HG03469 (cell line): Measurements from ENCODE around the gene MICAL2.

ENCODE experiments used
- ATAC-seq: cut with Tn5 transposase; IDR thresholded peaks from one replicate; pipeline ENCODE4 v1.9.1; 2021; ENCODE audit warnings: mild to moderate bottlenecking, moderate library complexity, moderate number of reproducible peaks; ENCODE audit not compliant: unreplicated experiment

Gene MICAL2

GRCh38 chr11:12263141-12263693, 152.8 kb downstream of the MICAL2 start:
- no peak for ATAC-seq

GRCh38 chr11:12264361-12264760, 154.0 kb downstream of the MICAL2 start:
- ATAC-seq, result no peak

GRCh38 chr11:12266132-12266531, 155.7 kb downstream of the MICAL2 start:
- ATAC-seq, result no peak

GRCh38 chr11:12266943-12267342, 156.6 kb downstream of the MICAL2 start:
- no peak for ATAC-seq

- no peak for ATAC-seq
These were observed 157.5 kb downstream of the MICAL2 start for GRCh38 chr11:12267921-12268320.

GRCh38 chr11:12269104-12269441, 158.7 kb downstream of the MICAL2 start:
- no peak for ATAC-seq

- ATAC-seq, result no peak
These were observed 159.2 kb downstream of the MICAL2 start for GRCh38 chr11:12269446-12270214.

- ATAC-seq, result no peak
These were observed 159.9 kb downstream of the MICAL2 start for GRCh38 chr11:12270215-12270797.

GRCh38 chr11:12270817-12271216, 160.4 kb downstream of the MICAL2 start:
- ATAC-seq, result no peak

- ATAC-seq, result no peak
These were observed 160.9 kb downstream of the MICAL2 start for GRCh38 chr11:12271241-12271640.

- no peak for ATAC-seq
These were observed 161.5 kb downstream of the MICAL2 start for GRCh38 chr11:12271826-12272366.

GRCh38 chr11:12272821-12273617, 162.6 kb downstream of the MICAL2 start:
- no peak for ATAC-seq

- no peak for ATAC-seq
These were observed 163.2 kb downstream of the MICAL2 start for GRCh38 chr11:12273618-12273995.

- ATAC-seq, result no peak
These were observed 163.7 kb downstream of the MICAL2 start for GRCh38 chr11:12274056-12274455.

GRCh38 chr11:12274558-12275197, 164.3 kb downstream of the MICAL2 start:
- no peak for ATAC-seq

GRCh38 chr11:12275818-12276217, 165.4 kb downstream of the MICAL2 start:
- no peak for ATAC-seq

GRCh38 chr11:12276356-12276755, 166.0 kb downstream of the MICAL2 start:
- no peak for ATAC-seq

- no peak for ATAC-seq
These were observed 166.6 kb downstream of the MICAL2 start for GRCh38 chr11:12276831-12277475.

GRCh38 chr11:12278766-12279671, 168.6 kb downstream of the MICAL2 start:
- no peak for ATAC-seq
